ENCODE data around the gene ABCC8.

DNA sequence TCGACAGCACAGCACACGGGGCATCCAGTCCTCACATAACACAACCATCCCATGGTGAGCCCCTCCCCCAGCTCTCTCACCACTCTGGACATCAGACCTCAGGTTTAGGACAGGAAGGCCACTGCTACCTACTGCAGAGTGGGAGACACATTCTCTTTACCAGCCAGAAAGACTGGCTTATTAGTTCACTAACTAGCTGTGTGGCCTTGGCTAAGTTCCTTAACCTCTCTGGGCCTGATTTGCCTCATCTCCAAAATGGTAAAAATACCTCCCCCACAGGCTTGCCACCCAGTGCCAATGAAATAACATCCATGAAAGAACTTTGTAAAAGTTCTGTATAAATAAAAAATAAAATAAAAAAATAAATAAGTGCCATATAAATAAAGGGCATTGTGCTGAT, 35.5 kb upstream of the ABCC8 start:
- no peak for TF ChIP-seq EZH2 (IDR thresholded peaks at IDR 0.05; ENCODE audit: insufficient read depth, poor library complexity, severe bottlenecking)
- TF ChIP-seq EZH2phosphoT487 (IDR thresholded peaks at IDR 0.05; ENCODE audit: insufficient read depth, low read depth): no peak

All from GM23248 (cell line).